Tibial nerve (tissue), 4 donors: Measurements from ENCODE around the gene CACNA1I. TPM values are rescaled to one million over a fixed set of nuclear protein-coding genes. Genes with fewer than 3 reads are reported as not detected.

ENCODE experiments used
- DNase-seq, 2 donors: peaks; one replicate each; pipeline ENCODE4 v3.0.0-alpha.2; 2019; ENCODE audit warnings: low spot score in 2 of 2
- H3K27ac ChIP-seq, 4 donors: fragments of 200-600 bp; sonication (generic) in 3 of 4; one replicate each; pipeline ENCODE4 v1.5.1; 2017 to 2019; ENCODE audit warnings: mild to moderate bottlenecking in 1 of 4
- H3K27me3 ChIP-seq, 2 donors: fragments of 200-600 bp; sonication (generic) in 1 of 2; one replicate each; pipeline versions ENCODE4 v1.5.1 to v1.6.0; 2017 to 2019
- H3K36me3 ChIP-seq, 3 donors: fragments of 200-600 bp; sonication (generic); one replicate each; pipeline ENCODE4 v1.5.1; 2018 to 2019
- H3K4me1 ChIP-seq, 4 donors: fragments of 200-600 bp; sonication (generic) in 3 of 4; one replicate each; pipeline ENCODE4 v1.5.1; 2017 to 2019
- H3K4me3 ChIP-seq, 4 donors: fragments of 200-600 bp; sonication (generic) in 3 of 4; one replicate each; pipeline ENCODE4 v1.5.1; 2017 to 2019; ENCODE audit warnings: mild to moderate bottlenecking in 1 of 4, moderate library complexity in 1 of 4
- H3K9me3 ChIP-seq, 4 donors: fragments of 200-600 bp; sonication (generic) in 3 of 4; one replicate each; pipeline ENCODE4 v1.5.1; 2017 to 2019
- CTCF ChIP-seq, 5 experiments: fragments of 200-600 bp in 3 of 5; fragments of 450-650 bp in 2 of 5; sonication (generic) in 3 of 5; IDR thresholded peaks; one replicate each; pipeline ENCODE4 v1.5.1; 2016 to 2019; ENCODE audit warnings: antibody characterized with exemption in 5 of 5, mild to moderate bottlenecking in 3 of 5, moderate library complexity in 2 of 5
- EP300 ChIP-seq, 2 donors: sonication (generic); formaldehyde crosslinking; IDR thresholded peaks; one replicate each; pipeline ENCODE4 v1.6.1; 2017; ENCODE audit warnings: antibody characterized with exemption in 2 of 2, mild to moderate bottlenecking in 1 of 2
- POLR2A ChIP-seq, 2 donors: fragments of 450-650 bp; IDR thresholded peaks; one replicate each; pipeline ENCODE4 v1.6.1; 2017; ENCODE audit warnings: antibody characterized with exemption in 2 of 2, mild to moderate bottlenecking in 2 of 2, moderate library complexity in 2 of 2
- WGBS, 2 donors: methylation state at CpG; one replicate each; pipeline ENCODE4 v1.1.5; 2018; 5-methylcytosine and 5-hydroxymethylcytosine counted together
- total RNA-seq, 4 donors: library from RNA; depleted of rRNA; stranded (reverse); fragments of >200 nt; gene quantifications; one replicate each; pipeline ENCODE4 v1.1.0, GENCODE V29; 2016

CACNA1I gene
- total RNA-seq, 4 donors from 2014 or later, result 0.42 to 0.78 (median 0.52) TPM

GRCh38 chr22:39592081-39593065 lies 21.8 kb downstream of the CACNA1I start:
- no peak overlapping the region for H3K27ac ChIP-seq
- H3K4me3 ChIP-seq, result no peak overlapping the region
- peaks cover 0 to 4% (median 0%) of the 10 kb centered on the region in 4 donors for H3K4me1 ChIP-seq
- peaks cover 0 to 24% of the 10 kb centered on the region in 2 donors for H3K27me3 ChIP-seq
- TF ChIP-seq POLR2A (IDR thresholded peaks at IDR 0.05) (no peak), CTCF (IDR thresholded peaks at IDR 0.05) (no peak), EP300 (IDR thresholded peaks at IDR 0.05) (no peak)
- no peaks in the 10 kb centered on the region for H3K36me3 ChIP-seq
- no peaks in the 10 kb centered on the region for H3K9me3 ChIP-seq
- no peak for DNase-seq
- 49 to 61% methylated on average over 26 to 32 of the region's 32 CpGs for WGBS, 2 donors

- H3K4me1 ChIP-seq, result peaks cover 0 to 4% (median 0%) of the 10 kb centered on the region in 4 donors
- no peaks in the 10 kb centered on the region for H3K9me3 ChIP-seq
- TF ChIP-seq EP300 (IDR thresholded peaks at IDR 0.05), result no peak
- TF ChIP-seq CTCF (IDR thresholded peaks at IDR 0.05), result no peak
- no peak for TF ChIP-seq POLR2A (IDR thresholded peaks at IDR 0.05)
- DNase-seq, result no peak
- no peak overlapping the region for H3K4me3 ChIP-seq
- no peak overlapping the region for H3K27ac ChIP-seq
- no peaks in the 10 kb centered on the region for H3K36me3 ChIP-seq
- H3K27me3 ChIP-seq, result peaks cover 0 to 33% of the 10 kb centered on the region in 2 donors
- WGBS, 2 donors, result 73 to 83% methylated on average over 12 of the region's 12 CpGs
These were observed 22.7 kb downstream of the CACNA1I start for GRCh38 chr22:39593066-39593930.

- Histone ChIP-seq H3K36me3 (no peaks in the 10 kb centered on the region), H3K27me3 (peaks cover 0 to 38% of the 10 kb centered on the region in 2 donors), H3K9me3 (no peaks in the 10 kb centered on the region), H3K4me1 (peaks cover 0 to 4% (median 0%) of the 10 kb centered on the region in 4 donors), H3K27ac (no peak overlapping the region), H3K4me3 (no peak overlapping the region)
- WGBS, 2 donors, result 60 to 62% methylated on average over 6 of the region's 6 CpGs
- no peak for DNase-seq
- TF ChIP-seq EP300 (IDR thresholded peaks at IDR 0.05) (no peak), POLR2A (IDR thresholded peaks at IDR 0.05) (no peak), CTCF (IDR thresholded peaks at IDR 0.05) (no peak)
These were observed 23.4 kb downstream of the CACNA1I start for GRCh38 chr22:39593931-39594285.

GRCh38 chr22:39594411-39594810 lies 23.9 kb downstream of the CACNA1I start:
- WGBS, 2 donors, result 53 to 56% methylated on average over 7 of the region's 7 CpGs
- peaks cover 0 to 38% of the 10 kb centered on the region in 2 donors for H3K27me3 ChIP-seq

More at GRCh38 chr22:39594411-39594810, 23.9 kb downstream of the CACNA1I start:
- Histone ChIP-seq H3K27ac (no peak overlapping the region), H3K4me1 (peaks cover 0 to 4% (median 0%) of the 10 kb centered on the region in 4 donors), H3K4me3 (no peak overlapping the region), H3K36me3 (no peaks in the 10 kb centered on the region), H3K9me3 (no peaks in the 10 kb centered on the region)
- no peak for DNase-seq
- TF ChIP-seq POLR2A (IDR thresholded peaks at IDR 0.05) (no peak), CTCF (IDR thresholded peaks at IDR 0.05) (no peak), EP300 (IDR thresholded peaks at IDR 0.05) (no peak)
